GM12864 (cell line): ENCODE results near the gene LRP2BP.

ENCODE experiments used
- DNase-seq: peaks from one replicate; pipeline ENCODE4 v3.0.0-alpha.2; 2011; ENCODE audit warnings: low read depth
- H3K4me3 ChIP-seq: 2 replicates; pipeline ENCODE4 v1.5.1; 2011; ENCODE audit warnings: mild to moderate bottlenecking, low read depth, low read length, control low read depth
- CTCF ChIP-seq: IDR thresholded peaks from 2 replicates; pipeline ENCODE4 v1.5.1; 2011; ENCODE audit warnings: low read depth, mild to moderate bottlenecking, moderate library complexity, low read length, control low read depth, inconsistent platforms; ENCODE audit errors: missing control alignments

LRP2BP gene

GRCh38 chr4:185411849-185412248, 16.1 kb upstream of the LRP2BP start:
- no peak for DNase-seq
- TF ChIP-seq CTCF: no peak

DNA sequence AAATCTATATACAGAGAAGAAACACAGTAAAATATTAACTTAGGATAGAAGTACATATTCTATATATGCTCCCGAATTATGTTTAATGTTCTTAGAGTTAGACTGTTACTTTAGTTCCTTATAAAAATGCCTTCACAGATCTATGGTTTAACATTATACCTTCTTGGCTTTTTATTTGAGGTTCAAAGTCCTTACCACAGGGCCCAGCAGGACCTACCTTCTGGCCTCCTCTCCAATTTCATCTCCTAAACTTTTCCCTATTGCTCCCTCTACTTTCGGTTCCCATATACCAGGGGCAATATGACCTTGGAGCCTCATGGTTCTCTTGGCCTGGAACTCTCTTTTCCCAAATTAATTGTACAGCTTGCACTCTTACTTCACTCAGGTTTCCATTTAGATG, 12.7 kb upstream of the LRP2BP start:
- DNase-seq: no peak
- TF ChIP-seq CTCF: no peak
- no peak overlapping the region for H3K4me3 ChIP-seq

More at GRCh38 chr4:185411849-185412248, 16.1 kb upstream of the LRP2BP start:
- no peak overlapping the region for H3K4me3 ChIP-seq

DNA sequence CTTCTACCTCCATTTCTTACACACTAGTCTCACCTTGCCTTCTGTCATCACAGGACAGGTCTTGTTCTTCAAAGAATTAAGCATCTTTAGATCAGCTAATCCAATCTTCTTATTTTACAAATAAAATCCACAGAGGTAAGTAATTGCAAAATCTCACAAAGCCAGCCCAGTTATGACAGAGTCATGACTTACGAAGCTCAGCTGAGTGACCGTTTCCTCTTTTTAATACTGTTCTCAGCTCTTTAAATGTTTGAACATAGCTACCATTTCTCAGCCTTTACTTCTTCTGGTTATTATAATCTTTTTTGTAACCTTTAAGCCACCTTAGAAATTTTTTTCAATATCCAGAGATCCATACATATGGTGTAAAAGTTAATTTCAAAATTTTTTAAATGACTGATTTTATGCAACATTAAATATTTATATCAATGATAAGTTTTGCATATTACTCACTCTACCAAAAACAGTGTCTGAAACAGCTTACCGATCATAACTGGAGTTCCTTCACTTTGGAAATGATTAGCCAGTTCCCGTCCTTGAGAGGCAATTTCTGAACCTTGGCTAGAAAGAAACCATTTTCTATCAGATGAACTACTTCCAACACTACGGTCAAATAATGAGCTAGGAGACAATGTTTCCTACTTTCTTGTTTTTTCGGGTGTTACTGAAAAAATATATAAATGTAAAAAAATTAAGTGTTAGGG, 9.7 kb upstream of the LRP2BP start:
- no peak for TF ChIP-seq CTCF
- no peak overlapping the region for H3K4me3 ChIP-seq
- no peak for DNase-seq

GRCh38 chr4:185404031-185404430, 8.3 kb upstream of the LRP2BP start:
- H3K4me3 ChIP-seq: no peak overlapping the region
- no peak for DNase-seq
- no peak for TF ChIP-seq CTCF

DNA sequence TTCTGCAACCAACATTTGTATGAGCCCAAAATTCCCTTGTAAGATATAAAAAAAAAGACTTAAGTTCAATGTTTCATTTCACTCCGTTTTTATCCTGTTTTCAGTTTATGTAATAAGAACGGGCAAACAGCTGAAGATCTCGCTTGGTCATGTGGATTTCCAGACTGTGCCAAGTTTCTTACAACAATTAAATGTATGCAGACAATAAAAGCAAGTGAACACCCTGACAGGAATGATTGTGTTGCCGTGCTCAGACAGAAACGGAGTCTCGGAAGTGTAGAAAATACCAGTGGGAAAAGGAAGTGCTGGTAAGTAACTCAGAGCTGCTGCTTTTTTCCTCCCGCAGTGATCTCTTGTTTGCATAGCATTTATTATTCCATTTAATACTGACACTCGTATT, 3.7 kb upstream of the LRP2BP start:
- H3K4me3 ChIP-seq: peak overlapping the region; percentile 42; the same call in 1 of the 2 replicates
- DNase-seq: no peak
- no peak for TF ChIP-seq CTCF

- TF ChIP-seq CTCF: no peak
- peak overlapping the region; percentile 42; the same call in 1 of the 2 replicates for H3K4me3 ChIP-seq
- DNase-seq: no peak
These were observed 2.9 kb upstream of the LRP2BP start for GRCh38 chr4:185398618-185399017.
